Parathyroid adenoma (tissue), 2 donors: Measurements from ENCODE around the gene IRF1.

ENCODE experiments used
- H2AFZ ChIP-seq: fragments of 300-600 bp; sonication (generic); one replicate; pipeline ENCODE4 v1.7.0; 2017; ENCODE audit warnings: antibody characterized with exemption, mild to moderate bottlenecking
- H3K27ac ChIP-seq: fragments of 300-600 bp; sonication (generic); one replicate; pipeline ENCODE4 v1.7.0; 2017
- H3K27me3 ChIP-seq: fragments of 300-600 bp; sonication (generic); one replicate; pipeline ENCODE4 v1.7.0; 2017; ENCODE audit warnings: low read length; ENCODE audit not compliant: control insufficient read depth, insufficient read depth
- H3K36me3 ChIP-seq: fragments of 300-600 bp; sonication (generic); one replicate; pipeline ENCODE4 v1.7.0; 2017; ENCODE audit warnings: low read length; ENCODE audit not compliant: control insufficient read depth, insufficient read depth
- H3K4me1 ChIP-seq: fragments of 300-600 bp; sonication (generic); one replicate; pipeline ENCODE4 v1.7.0; 2017; ENCODE audit warnings: control low read depth
- H3K4me2 ChIP-seq: fragments of 300-600 bp; sonication (generic); one replicate; pipeline ENCODE4 v1.7.0; 2017; ENCODE audit warnings: low read length
- H3K4me3 ChIP-seq: fragments of 300-600 bp; sonication (generic); one replicate; pipeline ENCODE4 v1.7.0; 2017; ENCODE audit warnings: low read depth, low read length
- H3K79me2 ChIP-seq: fragments of 300-600 bp; sonication (generic); one replicate; pipeline ENCODE4 v1.7.0; 2017; ENCODE audit warnings: control low read depth
- H3K9ac ChIP-seq: fragments of 300-600 bp; sonication (generic); one replicate; pipeline ENCODE4 v1.7.0; 2017; ENCODE audit warnings: mild to moderate bottlenecking
- H3K9me3 ChIP-seq: fragments of 300-600 bp; sonication (generic); one replicate; pipeline ENCODE4 v1.7.0; 2017; ENCODE audit warnings: low read length; ENCODE audit not compliant: control insufficient read depth
- CTCF ChIP-seq: fragments of 300-600 bp; sonication (generic); IDR thresholded peaks from one replicate; pipeline ENCODE4 v1.7.0; 2017; ENCODE audit warnings: antibody characterized with exemption, mild to moderate bottlenecking
- donor health status: primary hyperparathyroidism.

Gene IRF1

GRCh38 chr5:132505641-132506040 is 15.1 kb upstream of the IRF1 start:
- Histone ChIP-seq H3K36me3 (no peaks in the 10 kb centered on the region), H3K4me3 (no peak overlapping the region), H3K4me2 (no peak overlapping the region), H3K27me3 (no peaks in the 10 kb centered on the region), H3K9me3 (no peaks in the 10 kb centered on the region), H3K27ac (no peak overlapping the region), H2AFZ (no peak overlapping the region), H3K79me2 (no peaks in the 10 kb centered on the region), H3K9ac (no peak overlapping the region), H3K4me1 (no peaks in the 10 kb centered on the region)
- no peak for TF ChIP-seq CTCF

- no peaks in the 10 kb centered on the region for H3K27me3 ChIP-seq
- no peak overlapping the region for H3K4me3 ChIP-seq
- H3K9me3 ChIP-seq, result no peaks in the 10 kb centered on the region
- H3K79me2 ChIP-seq, result no peaks in the 10 kb centered on the region
- no peak overlapping the region for H3K27ac ChIP-seq
- no peak overlapping the region for H2AFZ ChIP-seq
- H3K4me1 ChIP-seq, result no peaks in the 10 kb centered on the region
- H3K36me3 ChIP-seq, result no peaks in the 10 kb centered on the region
- no peak overlapping the region for H3K4me2 ChIP-seq
- no peak overlapping the region for H3K9ac ChIP-seq
- no peak for TF ChIP-seq CTCF
These were observed 14.2 kb upstream of the IRF1 start for GRCh38 chr5:132504746-132505145.

DNA sequence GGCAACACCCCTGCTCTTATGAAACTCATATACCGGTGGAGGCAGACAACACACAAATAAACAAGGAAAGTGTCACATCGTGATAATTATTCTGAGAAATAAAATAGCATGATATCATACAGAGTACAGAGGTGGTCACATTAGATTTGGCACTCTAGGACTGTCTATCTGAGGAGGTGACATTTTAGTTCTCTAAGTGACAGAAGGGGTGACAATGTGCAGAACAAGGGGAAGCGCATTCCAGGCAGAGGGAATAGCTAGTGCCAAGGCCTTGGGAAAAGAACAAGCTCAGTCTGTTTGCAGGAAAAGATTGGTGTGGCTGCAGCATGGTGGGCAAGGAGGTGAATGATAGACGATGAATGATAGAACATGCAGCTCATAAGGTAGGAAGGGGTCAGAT is 12.7 kb upstream of the IRF1 start:
- H3K27me3 ChIP-seq, result no peaks in the 10 kb centered on the region
- no peak overlapping the region for H3K4me2 ChIP-seq
- no peak for TF ChIP-seq CTCF
- no peaks in the 10 kb centered on the region for H3K36me3 ChIP-seq
- no peak overlapping the region for H3K27ac ChIP-seq
- no peak overlapping the region for H3K4me3 ChIP-seq
- H2AFZ ChIP-seq, result no peak overlapping the region
- H3K4me1 ChIP-seq, result peaks cover 5% of the 10 kb centered on the region
- H3K79me2 ChIP-seq, result no peaks in the 10 kb centered on the region
- no peak overlapping the region for H3K9ac ChIP-seq
- no peaks in the 10 kb centered on the region for H3K9me3 ChIP-seq

DNA sequence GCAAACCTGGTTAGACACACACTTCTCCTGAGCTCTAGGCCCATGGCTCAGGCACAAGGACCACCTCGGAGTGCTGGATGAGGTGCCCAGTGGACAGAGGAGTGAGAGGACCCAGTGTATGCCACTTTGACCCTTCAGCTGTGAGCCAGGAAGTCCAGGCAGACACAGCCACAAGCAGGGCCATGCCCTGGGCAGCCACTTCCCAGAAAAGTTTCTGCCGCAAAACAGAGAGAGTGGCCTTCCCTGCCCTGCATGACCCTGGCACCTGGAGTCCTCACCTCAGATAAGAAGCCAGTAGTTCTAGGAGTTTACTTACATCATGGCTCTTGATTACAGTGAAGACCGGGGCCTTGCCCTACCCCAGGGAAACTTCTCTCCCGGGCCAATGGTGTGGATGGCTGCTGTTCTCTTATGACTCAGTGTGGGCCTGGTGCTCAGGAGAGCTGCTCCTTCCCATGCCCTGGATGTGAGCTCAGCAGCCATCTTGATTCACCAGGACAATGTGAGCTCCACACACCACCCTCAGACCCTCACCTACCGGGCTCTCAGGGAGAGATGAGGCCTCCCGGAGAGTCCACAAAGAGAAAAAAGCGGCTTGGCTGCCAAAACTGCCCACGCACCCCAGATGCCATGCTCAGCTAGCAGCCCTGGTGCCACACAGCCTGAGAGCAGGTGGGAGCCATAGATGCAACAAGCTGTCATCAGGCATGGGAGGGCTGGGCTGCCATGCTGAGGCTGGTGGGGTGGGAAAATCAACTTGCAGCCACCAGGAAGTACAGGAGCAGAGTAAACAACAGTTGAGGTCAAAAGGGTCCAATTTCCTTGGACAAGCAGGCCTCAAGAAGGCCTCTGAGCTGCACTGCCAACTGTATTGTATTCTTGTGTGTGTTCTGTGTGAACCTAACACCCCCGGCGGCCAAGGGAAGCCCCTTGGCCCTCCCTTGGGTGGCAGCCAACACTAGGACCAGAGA is 11.7 kb upstream of the IRF1 start:
- Histone ChIP-seq H3K4me1 (peaks cover 14% of the 10 kb centered on the region), H3K4me2 (no peak overlapping the region), H3K9me3 (no peaks in the 10 kb centered on the region), H3K9ac (no peak overlapping the region), H3K27me3 (no peaks in the 10 kb centered on the region), H3K36me3 (no peaks in the 10 kb centered on the region), H3K4me3 (no peak overlapping the region), H2AFZ (no peak overlapping the region), H3K79me2 (no peaks in the 10 kb centered on the region), H3K27ac (no peak overlapping the region)
- TF ChIP-seq CTCF, result no peak

GRCh38 chr5:132501629-132501956 is 11.0 kb upstream of the IRF1 start:
- Histone ChIP-seq H2AFZ (no peak overlapping the region), H3K79me2 (no peaks in the 10 kb centered on the region), H3K4me3 (no peak overlapping the region), H3K9me3 (no peaks in the 10 kb centered on the region), H3K9ac (no peak overlapping the region), H3K36me3 (no peaks in the 10 kb centered on the region), H3K27me3 (no peaks in the 10 kb centered on the region), H3K27ac (no peak overlapping the region), H3K4me2 (no peak overlapping the region), H3K4me1 (peaks cover 14% of the 10 kb centered on the region)
- TF ChIP-seq CTCF, result no peak
